Mesodermal cell (in vitro differentiated cells): Measurements from ENCODE around the gene INTS3.
A peak's percentile ranks its signal among the peaks of the same experiment; 100 is the strongest.

Experiments
- H3K27ac ChIP-seq: 2 replicates; pipeline ENCODE4 v1.7.0; 2013; ENCODE audit warnings: mild to moderate bottlenecking, low read depth, low read length, moderate library complexity; ENCODE audit not compliant: severe bottlenecking
- H3K36me3 ChIP-seq: 2 replicates; pipeline ENCODE4 v1.7.1; 2013; ENCODE audit warnings: mild to moderate bottlenecking, low read length, moderate library complexity; ENCODE audit not compliant: control insufficient read depth, insufficient read depth
- H3K4me1 ChIP-seq: one replicate; pipeline ENCODE4 v1.7.1; 2013; ENCODE audit warnings: mild to moderate bottlenecking, low read length; ENCODE audit not compliant: insufficient read depth, control insufficient read depth, poor library complexity, severe bottlenecking
- H3K4me3 ChIP-seq: 2 replicates; pipeline ENCODE4 v1.7.0; 2013; ENCODE audit warnings: low read length, control low read depth, mild to moderate bottlenecking; ENCODE audit not compliant: insufficient read depth, poor library complexity, severe bottlenecking; ENCODE audit errors: extremely low read depth
- H3K9me3 ChIP-seq: 2 replicates; pipeline ENCODE4 v1.7.1; 2013; ENCODE audit warnings: mild to moderate bottlenecking, low read length, moderate library complexity; ENCODE audit not compliant: control insufficient read depth
- WGBS, 2 experiments: methylation state at CpG; one replicate each; pipeline ENCODE4 v1.1.5; 2013; ENCODE audit warnings: missing lambda C conversion rate in 2 of 2; ENCODE audit not compliant: insufficient coverage in 2 of 2; 5-methylcytosine and 5-hydroxymethylcytosine counted together

Gene INTS3

GRCh38 chr1:153773096-153773921, 45.5 kb downstream of the INTS3 start:
- Histone ChIP-seq H3K4me3 (no peak overlapping the region), H3K27ac (peak overlapping the region; percentile 41), H3K4me1 (peaks cover 15% of the 10 kb centered on the region), H3K36me3 (peaks cover 54% of the 10 kb centered on the region), H3K9me3 (no peaks in the 10 kb centered on the region)
- WGBS, 2 experiments = 76 to 82% methylated on average over 7 to 8 of the region's 12 CpGs

GRCh38 chr1:153774026-153774595, 46.3 kb downstream of the INTS3 start:
- Histone ChIP-seq H3K9me3 (no peaks in the 10 kb centered on the region), H3K27ac (no peak overlapping the region), H3K36me3 (peaks cover 46% of the 10 kb centered on the region), H3K4me3 (no peak overlapping the region), H3K4me1 (peaks cover 15% of the 10 kb centered on the region)
- WGBS, 2 experiments = 91 to 93% methylated on average over 7 of the region's 8 CpGs

- H3K4me1 ChIP-seq = peaks cover 15% of the 10 kb centered on the region
- peak within 1 kb of the TSS; percentile 60 for H3K4me3 ChIP-seq
- 8% methylated on average over 25 to 32 of the region's 35 CpGs for WGBS, 2 experiments
- peak within 1 kb of the TSS; percentile 45 for H3K27ac ChIP-seq
- no peaks in the 10 kb centered on the region for H3K9me3 ChIP-seq
- H3K36me3 ChIP-seq = peaks cover 38% of the 10 kb centered on the region
Measured at GRCh38 chr1:153774780-153775457, 47.1 kb downstream of the INTS3 start, which contains the start of gene SLC27A3. SLC27A3 (plus strand) TSS chr1:153775407; CDS start chr1:153775498, 91 bp downstream.

- 1% methylated on average over 46 to 76 of the region's 83 CpGs for WGBS, 2 experiments
- Histone ChIP-seq H3K36me3 (peaks cover 32% of the 10 kb centered on the region), H3K4me1 (peaks cover 15% of the 10 kb centered on the region), H3K9me3 (no peaks in the 10 kb centered on the region), H3K27ac (peak overlapping the region; percentile 45), H3K4me3 (peak overlapping the region; percentile 60)
Measured at GRCh38 chr1:153775458-153776327, 47.8 kb downstream of the INTS3 start.

- peaks cover 25% of the 10 kb centered on the region for H3K36me3 ChIP-seq
- whole genome bisulfite sequencing, 2 experiments = 80 to 84% methylated on average over 8 to 9 of the region's 10 CpGs
- peak overlapping the region; percentile 60 for H3K4me3 ChIP-seq
- H3K27ac ChIP-seq = no peak overlapping the region
- peaks cover 15% of the 10 kb centered on the region for H3K4me1 ChIP-seq
- H3K9me3 ChIP-seq = no peaks in the 10 kb centered on the region
Measured at GRCh38 chr1:153776352-153776751, 48.5 kb downstream of the INTS3 start.

DNA sequence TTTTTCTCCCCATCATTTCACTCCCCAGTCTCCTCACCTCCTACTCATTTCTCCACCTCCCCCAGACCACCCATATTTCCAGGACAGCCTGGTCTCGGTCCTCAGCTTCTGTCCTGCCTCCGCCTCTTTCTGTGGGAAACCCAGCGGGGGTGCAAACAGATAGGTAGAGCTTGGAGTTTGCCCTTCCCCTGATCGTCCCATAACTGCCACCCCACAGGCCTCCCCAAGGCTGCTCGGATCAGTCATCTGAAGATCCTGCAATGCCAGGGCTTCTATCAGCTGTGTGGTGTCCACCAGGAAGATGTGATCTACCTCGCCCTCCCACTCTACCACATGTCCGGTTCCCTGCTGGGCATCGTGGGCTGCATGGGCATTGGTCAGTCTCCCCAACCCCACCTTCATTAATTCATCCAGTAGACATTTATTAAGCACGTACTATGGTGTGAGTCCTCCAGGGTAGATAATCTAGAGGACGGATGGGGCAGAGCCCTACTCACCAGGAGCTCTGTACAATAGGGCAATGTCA, 49.1 kb downstream of the INTS3 start:
- Histone ChIP-seq H3K4me1 (peaks cover 15% of the 10 kb centered on the region), H3K4me3 (no peak overlapping the region), H3K36me3 (peaks cover 21% of the 10 kb centered on the region), H3K9me3 (no peaks in the 10 kb centered on the region), H3K27ac (no peak overlapping the region)
- WGBS, 2 experiments = 85 to 94% methylated on average over 6 to 8 of the region's 10 CpGs

GRCh38 chr1:153777648-153778047, 49.8 kb downstream of the INTS3 start:
- H3K27ac ChIP-seq = no peak overlapping the region
- peaks cover 15% of the 10 kb centered on the region for H3K4me1 ChIP-seq
- no peak overlapping the region for H3K4me3 ChIP-seq
- no peaks in the 10 kb centered on the region for H3K9me3 ChIP-seq
- peaks cover 14% of the 10 kb centered on the region for H3K36me3 ChIP-seq
- WGBS, 2 experiments = 87 to 90% methylated on average over 7 of the region's 7 CpGs

- peaks cover 8% of the 10 kb centered on the region for H3K36me3 ChIP-seq
- no peak overlapping the region for H3K27ac ChIP-seq
- no peaks in the 10 kb centered on the region for H3K9me3 ChIP-seq
- 94 to 97% methylated on average over 11 to 17 of the region's 22 CpGs for WGBS, 2 experiments
- peaks cover 14% of the 10 kb centered on the region for H3K4me1 ChIP-seq
- H3K4me3 ChIP-seq = no peak overlapping the region
Measured at GRCh38 chr1:153778051-153778823, 50.4 kb downstream of the INTS3 start.

GRCh38 chr1:153778824-153779519, 51.1 kb downstream of the INTS3 start:
- Histone ChIP-seq H3K4me1 (peaks cover 7% of the 10 kb centered on the region), H3K4me3 (no peak overlapping the region), H3K27ac (no peak overlapping the region), H3K9me3 (no peaks in the 10 kb centered on the region), H3K36me3 (peaks cover 4% of the 10 kb centered on the region)
- 93 to 96% methylated on average over 16 to 17 of the region's 18 CpGs for WGBS, 2 experiments
